B cell (primary cell): ENCODE results near the gene MAP3K4.

Experiments
- CTCF ChIP-seq: fragments of 200-600 bp; IDR thresholded peaks from one replicate; pipeline ENCODE4 v1.8.0; 2022; ENCODE audit warnings: antibody characterized with exemption, mild to moderate bottlenecking
- EZH2 ChIP-seq: IDR thresholded peaks from 2 replicates; pipeline ENCODE4 v1.6.1; 2012; ENCODE audit warnings: borderline replicate concordance, low read depth, mild to moderate bottlenecking, moderate library complexity, low read length; ENCODE audit not compliant: insufficient read depth, poor library complexity, severe bottlenecking

GRCh38 chr6:161029195-161029809 lies 37.7 kb downstream of the MAP3K4 start:
- TF ChIP-seq EZH2 (no peak), CTCF (no peak)
